ENCODE measurements around the gene PLCG1.

DNA sequence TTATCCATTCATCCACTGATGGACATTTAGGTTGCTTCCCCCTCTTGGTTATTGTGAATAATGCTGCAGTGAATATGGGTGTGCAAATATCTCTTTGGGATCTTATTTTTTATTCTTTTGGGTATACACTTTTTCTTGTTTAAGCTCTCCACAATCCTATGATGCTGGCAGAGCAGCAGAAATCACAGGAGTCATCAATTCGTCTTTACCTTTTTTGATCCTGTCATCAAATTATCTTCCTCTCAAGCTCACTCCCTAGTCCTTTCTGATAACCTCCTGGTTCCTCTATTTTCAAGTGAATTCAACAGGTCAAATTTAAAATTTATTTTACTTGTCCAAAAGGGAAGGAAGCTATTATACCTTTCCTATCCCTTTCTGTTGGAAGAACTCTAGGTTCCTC, 89.1 kb downstream of the PLCG1 start:
- TF ChIP-seq POLR2AphosphoS5 (IDR thresholded peaks at IDR 0.05; ENCODE audit: low read depth), result no peak
- TF ChIP-seq, protein P1, sequence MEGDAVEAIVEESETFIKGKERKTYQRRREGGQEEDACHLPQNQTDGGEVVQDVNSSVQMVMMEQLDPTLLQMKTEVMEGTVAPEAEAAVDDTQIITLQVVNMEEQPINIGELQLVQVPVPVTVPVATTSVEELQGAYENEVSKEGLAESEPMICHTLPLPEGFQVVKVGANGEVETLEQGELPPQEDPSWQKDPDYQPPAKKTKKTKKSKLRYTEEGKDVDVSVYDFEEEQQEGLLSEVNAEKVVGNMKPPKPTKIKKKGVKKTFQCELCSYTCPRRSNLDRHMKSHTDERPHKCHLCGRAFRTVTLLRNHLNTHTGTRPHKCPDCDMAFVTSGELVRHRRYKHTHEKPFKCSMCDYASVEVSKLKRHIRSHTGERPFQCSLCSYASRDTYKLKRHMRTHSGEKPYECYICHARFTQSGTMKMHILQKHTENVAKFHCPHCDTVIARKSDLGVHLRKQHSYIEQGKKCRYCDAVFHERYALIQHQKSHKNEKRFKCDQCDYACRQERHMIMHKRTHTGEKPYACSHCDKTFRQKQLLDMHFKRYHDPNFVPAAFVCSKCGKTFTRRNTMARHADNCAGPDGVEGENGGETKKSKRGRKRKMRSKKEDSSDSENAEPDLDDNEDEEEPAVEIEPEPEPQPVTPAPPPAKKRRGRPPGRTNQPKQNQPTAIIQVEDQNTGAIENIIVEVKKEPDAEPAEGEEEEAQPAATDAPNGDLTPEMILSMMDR (conservative IDR thresholded peaks at IDR 0.05; ENCODE audit: low read depth in 2 of 2), result no peak
- TF ChIP-seq EZH2 (IDR thresholded peaks at IDR 0.05; ENCODE audit: low read depth, unreplicated experiment), result no peak
- no peak for TF ChIP-seq CREB1 (CRISPR knock-in tag; IDR thresholded peaks at IDR 0.05; ENCODE audit: low read depth)
- TF ChIP-seq EZH2phosphoT487 (IDR thresholded peaks at IDR 0.05; ENCODE audit: unreplicated experiment), result no peak
- TF ChIP-seq ZNF331 (CRISPR knock-in tag; IDR thresholded peaks at IDR 0.05; ENCODE audit: low read depth), result no peak
- TF ChIP-seq, protein P2, sequence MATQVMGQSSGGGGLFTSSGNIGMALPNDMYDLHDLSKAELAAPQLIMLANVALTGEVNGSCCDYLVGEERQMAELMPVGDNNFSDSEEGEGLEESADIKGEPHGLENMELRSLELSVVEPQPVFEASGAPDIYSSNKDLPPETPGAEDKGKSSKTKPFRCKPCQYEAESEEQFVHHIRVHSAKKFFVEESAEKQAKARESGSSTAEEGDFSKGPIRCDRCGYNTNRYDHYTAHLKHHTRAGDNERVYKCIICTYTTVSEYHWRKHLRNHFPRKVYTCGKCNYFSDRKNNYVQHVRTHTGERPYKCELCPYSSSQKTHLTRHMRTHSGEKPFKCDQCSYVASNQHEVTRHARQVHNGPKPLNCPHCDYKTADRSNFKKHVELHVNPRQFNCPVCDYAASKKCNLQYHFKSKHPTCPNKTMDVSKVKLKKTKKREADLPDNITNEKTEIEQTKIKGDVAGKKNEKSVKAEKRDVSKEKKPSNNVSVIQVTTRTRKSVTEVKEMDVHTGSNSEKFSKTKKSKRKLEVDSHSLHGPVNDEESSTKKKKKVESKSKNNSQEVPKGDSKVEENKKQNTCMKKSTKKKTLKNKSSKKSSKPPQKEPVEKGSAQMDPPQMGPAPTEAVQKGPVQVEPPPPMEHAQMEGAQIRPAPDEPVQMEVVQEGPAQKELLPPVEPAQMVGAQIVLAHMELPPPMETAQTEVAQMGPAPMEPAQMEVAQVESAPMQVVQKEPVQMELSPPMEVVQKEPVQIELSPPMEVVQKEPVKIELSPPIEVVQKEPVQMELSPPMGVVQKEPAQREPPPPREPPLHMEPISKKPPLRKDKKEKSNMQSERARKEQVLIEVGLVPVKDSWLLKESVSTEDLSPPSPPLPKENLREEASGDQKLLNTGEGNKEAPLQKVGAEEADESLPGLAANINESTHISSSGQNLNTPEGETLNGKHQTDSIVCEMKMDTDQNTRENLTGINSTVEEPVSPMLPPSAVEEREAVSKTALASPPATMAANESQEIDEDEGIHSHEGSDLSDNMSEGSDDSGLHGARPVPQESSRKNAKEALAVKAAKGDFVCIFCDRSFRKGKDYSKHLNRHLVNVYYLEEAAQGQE (IDR thresholded peaks at IDR 0.05; ENCODE audit: unreplicated experiment), result no peak
- TF ChIP-seq, protein P3, sequence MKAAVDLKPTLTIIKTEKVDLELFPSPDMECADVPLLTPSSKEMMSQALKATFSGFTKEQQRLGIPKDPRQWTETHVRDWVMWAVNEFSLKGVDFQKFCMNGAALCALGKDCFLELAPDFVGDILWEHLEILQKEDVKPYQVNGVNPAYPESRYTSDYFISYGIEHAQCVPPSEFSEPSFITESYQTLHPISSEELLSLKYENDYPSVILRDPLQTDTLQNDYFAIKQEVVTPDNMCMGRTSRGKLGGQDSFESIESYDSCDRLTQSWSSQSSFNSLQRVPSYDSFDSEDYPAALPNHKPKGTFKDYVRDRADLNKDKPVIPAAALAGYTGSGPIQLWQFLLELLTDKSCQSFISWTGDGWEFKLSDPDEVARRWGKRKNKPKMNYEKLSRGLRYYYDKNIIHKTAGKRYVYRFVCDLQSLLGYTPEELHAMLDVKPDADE (IDR thresholded peaks at IDR 0.05), result no peak
- TF ChIP-seq ZNF114 (CRISPR knock-in tag; IDR thresholded peaks at IDR 0.05), result no peak
- TF ChIP-seq NANOG (IDR thresholded peaks at IDR 0.05; ENCODE audit: borderline replicate concordance), result no peak

All from GM23338 (cell line).